ENCODE results near the gene CEP97.
A peak's percentile ranks its signal among the peaks of the same experiment; 100 is the strongest.

The CEP97 gene

DNA sequence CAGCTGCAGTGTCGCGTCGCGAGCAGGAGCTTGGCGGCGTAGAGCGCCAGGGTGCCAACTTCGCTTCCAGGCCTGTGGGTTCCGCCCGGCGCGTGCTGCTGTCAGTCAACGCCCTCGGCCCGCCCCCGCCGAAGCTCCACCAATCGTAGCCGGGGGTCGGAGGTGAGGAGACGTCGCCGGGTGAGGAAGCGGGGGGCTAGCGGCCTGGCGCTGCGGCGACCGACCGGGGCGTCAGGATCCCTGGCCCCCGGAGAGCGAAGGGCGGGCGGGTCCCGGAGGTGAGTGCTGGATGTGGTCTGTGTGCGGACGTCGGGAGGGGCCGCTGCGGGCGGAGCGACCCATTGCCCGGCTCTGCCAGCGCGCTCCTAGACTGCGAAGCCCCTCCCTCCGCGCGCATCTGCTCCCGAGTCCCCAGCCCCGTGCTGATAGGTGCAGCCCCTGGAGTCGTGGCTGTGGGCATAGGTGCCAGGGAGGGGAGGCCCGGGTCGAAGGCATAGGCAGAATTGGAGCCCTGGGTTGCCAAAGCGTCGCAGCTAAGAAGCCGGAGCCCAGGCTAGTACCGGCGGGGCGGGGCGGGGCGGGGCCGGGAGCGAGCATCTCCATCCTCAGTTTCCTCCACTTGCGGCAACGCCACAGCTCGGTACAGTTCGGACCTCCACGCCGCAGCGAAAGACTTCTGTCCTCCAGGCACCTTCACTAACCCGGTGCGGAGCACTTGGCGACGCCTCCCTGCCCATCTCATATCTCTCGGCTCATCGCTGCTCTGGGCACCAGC, 54.8 kb downstream of the CEP97 start, which contains the start of gene NXPE3:
NXPE3 (plus strand) TSS at position 165 of the 775 bp plus-strand sequence. CDS start 6,386 bp downstream, outside the sequence.
- no peaks in the 10 kb centered on the region for H3K9me3 Mint-ChIP-seq
- peaks cover 11% of the 10 kb centered on the region for H3K36me3 Mint-ChIP-seq (ENCODE audit: low read depth)
- H3K27me3 Mint-ChIP-seq (ENCODE audit: low read depth), result no peaks in the 10 kb centered on the region
- H3K4me1 Mint-ChIP-seq (ENCODE audit: low read depth), result peaks cover 33% of the 10 kb centered on the region
- peak within 1 kb of the TSS; percentile 91 for H3K27ac Mint-ChIP-seq
- peak within 1 kb of the TSS; percentile 90 for H3K4me3 Mint-ChIP-seq

DNA sequence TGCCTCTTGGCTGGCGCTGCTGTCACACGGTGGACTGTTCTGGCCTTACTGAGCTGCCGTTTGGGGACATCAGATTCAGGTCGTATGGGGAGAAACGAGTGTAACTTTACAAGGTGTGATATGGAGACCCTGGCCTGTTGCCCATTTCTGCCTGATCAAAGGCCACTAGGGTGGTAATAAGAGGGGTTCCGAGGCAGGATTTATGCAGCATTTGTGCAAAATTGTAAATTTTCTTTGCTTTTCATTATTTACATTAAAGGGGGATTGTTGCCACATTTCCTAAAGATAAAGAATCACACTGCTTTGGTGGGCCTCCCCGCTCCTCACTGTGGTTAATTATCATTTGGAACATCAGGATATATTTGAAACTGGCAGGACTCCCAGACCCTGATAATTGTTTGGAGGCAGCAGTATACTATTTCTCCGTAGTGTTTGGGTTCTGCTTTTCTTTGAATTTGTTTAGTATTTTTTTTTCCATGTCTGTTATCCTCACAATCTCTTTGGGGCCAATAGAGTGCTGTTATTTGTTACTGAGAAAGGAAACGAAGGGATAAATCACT, 55.5 kb downstream of the CEP97 start:
- no peaks in the 10 kb centered on the region for H3K27me3 Mint-ChIP-seq (ENCODE audit: low read depth)
- H3K9me3 Mint-ChIP-seq, result no peaks in the 10 kb centered on the region
- peak overlapping the region; percentile 90 for H3K4me3 Mint-ChIP-seq
- peaks cover 39% of the 10 kb centered on the region for H3K4me1 Mint-ChIP-seq (ENCODE audit: low read depth)
- H3K36me3 Mint-ChIP-seq (ENCODE audit: low read depth), result peaks cover 13% of the 10 kb centered on the region
- peak overlapping the region; percentile 91 for H3K27ac Mint-ChIP-seq

DNA sequence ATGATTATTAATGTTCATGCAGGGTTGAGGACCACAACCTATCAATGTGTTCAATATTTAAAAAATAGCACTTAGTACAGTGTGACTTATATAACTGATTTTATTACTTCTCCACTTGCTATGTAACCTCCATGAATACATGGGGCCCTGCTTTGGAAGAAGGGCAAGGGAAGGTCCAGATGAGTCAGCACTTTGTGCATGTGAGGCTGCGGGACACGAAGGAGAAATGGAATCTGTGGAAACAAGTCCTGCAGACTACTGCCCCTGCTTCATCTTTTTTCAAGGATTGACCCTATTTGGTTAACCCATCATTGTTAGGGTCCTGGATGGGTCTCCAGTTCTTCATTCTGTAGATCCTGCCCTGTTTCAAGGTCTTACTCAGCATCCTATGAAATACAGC, 56.2 kb downstream of the CEP97 start:
- H3K4me1 Mint-ChIP-seq (ENCODE audit: low read depth), result peaks cover 47% of the 10 kb centered on the region
- peak overlapping the region; percentile 56 for H3K4me3 Mint-ChIP-seq

GRCh38 chr3:101781166-101781565, 56.8 kb downstream of the CEP97 start:
- Mint-ChIP-seq H3K4me3 (peak overlapping the region; percentile 56), H3K4me1 (ENCODE audit: low read depth) (peaks cover 51% of the 10 kb centered on the region), H3K36me3 (ENCODE audit: low read depth) (peaks cover 24% of the 10 kb centered on the region), H3K27ac (no peak overlapping the region), H3K9me3 (no peaks in the 10 kb centered on the region), H3K27me3 (ENCODE audit: low read depth) (no peaks in the 10 kb centered on the region)

More for the DNA sequence above, 56.2 kb downstream of the CEP97 start:
- H3K36me3 Mint-ChIP-seq (ENCODE audit: low read depth), result peaks cover 19% of the 10 kb centered on the region
- H3K9me3 Mint-ChIP-seq, result no peaks in the 10 kb centered on the region
- H3K27me3 Mint-ChIP-seq (ENCODE audit: low read depth), result no peaks in the 10 kb centered on the region
- H3K27ac Mint-ChIP-seq, result no peak overlapping the region

- Mint-ChIP-seq H3K4me3 (peak overlapping the region; percentile 66), H3K27ac (peak overlapping the region; percentile 84), H3K4me1 (ENCODE audit: low read depth) (peaks cover 43% of the 10 kb centered on the region), H3K36me3 (ENCODE audit: low read depth) (peaks cover 51% of the 10 kb centered on the region), H3K9me3 (no peaks in the 10 kb centered on the region), H3K27me3 (ENCODE audit: low read depth) (no peaks in the 10 kb centered on the region)
Measured at GRCh38 chr3:101784855-101785613, 60.6 kb downstream of the CEP97 start.

GRCh38 chr3:101791778-101792177, 67.4 kb downstream of the CEP97 start:
- no peak overlapping the region for H3K4me3 Mint-ChIP-seq
- peaks cover 71% of the 10 kb centered on the region for H3K36me3 Mint-ChIP-seq (ENCODE audit: low read depth)
- no peak overlapping the region for H3K27ac Mint-ChIP-seq
- peaks cover 8% of the 10 kb centered on the region for H3K9me3 Mint-ChIP-seq
- H3K27me3 Mint-ChIP-seq (ENCODE audit: low read depth), result no peaks in the 10 kb centered on the region
- peaks cover 27% of the 10 kb centered on the region for H3K4me1 Mint-ChIP-seq (ENCODE audit: low read depth)

GRCh38 chr3:101796077-101796680, 71.8 kb downstream of the CEP97 start:
- peaks cover 8% of the 10 kb centered on the region for H3K9me3 Mint-ChIP-seq
- no peak overlapping the region for H3K4me3 Mint-ChIP-seq
- peaks cover 23% of the 10 kb centered on the region for H3K4me1 Mint-ChIP-seq (ENCODE audit: low read depth)
- H3K36me3 Mint-ChIP-seq (ENCODE audit: low read depth), result peaks cover 53% of the 10 kb centered on the region
- H3K27me3 Mint-ChIP-seq (ENCODE audit: low read depth), result no peaks in the 10 kb centered on the region
- no peak overlapping the region for H3K27ac Mint-ChIP-seq

DNA sequence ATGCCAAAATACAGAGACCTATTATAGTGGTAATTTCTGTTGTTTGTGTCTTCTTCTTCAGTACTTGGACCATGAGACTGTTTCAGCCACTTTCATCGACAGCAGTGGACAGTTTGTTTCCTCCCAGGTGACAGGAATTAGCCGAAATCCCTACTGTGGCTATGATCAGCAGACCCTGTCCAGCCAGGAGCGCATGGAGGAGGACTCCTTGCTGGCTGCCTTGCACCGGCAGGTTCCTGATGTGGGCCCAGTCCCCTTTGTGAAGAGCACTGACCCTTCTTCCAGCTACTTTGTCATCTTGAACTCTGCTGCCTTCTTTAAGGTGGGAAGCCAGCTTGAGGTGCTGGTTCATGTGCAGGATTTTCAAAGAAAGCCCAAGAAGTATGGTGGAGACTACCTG, 76.8 kb downstream of the CEP97 start:
- H3K4me1 Mint-ChIP-seq (ENCODE audit: low read depth), result peaks cover 22% of the 10 kb centered on the region
- no peak overlapping the region for H3K27ac Mint-ChIP-seq
- no peaks in the 10 kb centered on the region for H3K9me3 Mint-ChIP-seq
- H3K36me3 Mint-ChIP-seq (ENCODE audit: low read depth), result peaks cover 30% of the 10 kb centered on the region
- no peaks in the 10 kb centered on the region for H3K27me3 Mint-ChIP-seq (ENCODE audit: low read depth)
- H3K4me3 Mint-ChIP-seq, result no peak overlapping the region

DNA sequence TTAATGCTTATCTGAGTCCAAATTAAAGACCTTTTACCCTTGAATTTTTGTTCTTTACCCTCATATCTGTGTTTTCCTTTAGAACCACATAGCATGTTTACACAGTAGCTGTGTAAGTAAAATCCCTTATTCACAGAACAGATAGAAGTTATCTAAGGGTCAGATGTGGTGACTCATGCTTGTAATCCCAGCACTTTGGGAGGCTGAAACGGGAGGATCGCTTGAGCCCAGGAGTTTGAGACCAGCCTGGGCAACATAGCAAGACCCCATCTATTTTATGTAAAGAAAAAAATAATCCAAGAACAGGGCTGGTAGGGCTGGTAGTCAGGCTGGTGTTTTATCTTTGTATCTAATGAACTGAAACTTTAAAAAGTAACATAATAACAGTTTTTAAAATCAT, 77.8 kb downstream of the CEP97 start:
- Mint-ChIP-seq H3K27me3 (ENCODE audit: low read depth) (no peaks in the 10 kb centered on the region), H3K4me1 (ENCODE audit: low read depth) (peaks cover 17% of the 10 kb centered on the region), H3K4me3 (no peak overlapping the region), H3K27ac (no peak overlapping the region), H3K36me3 (ENCODE audit: low read depth) (peaks cover 28% of the 10 kb centered on the region), H3K9me3 (no peaks in the 10 kb centered on the region)

- Mint-ChIP-seq H3K27me3 (ENCODE audit: low read depth) (no peaks in the 10 kb centered on the region), H3K36me3 (ENCODE audit: low read depth) (peaks cover 28% of the 10 kb centered on the region), H3K27ac (peak overlapping the region; percentile 41), H3K9me3 (no peaks in the 10 kb centered on the region), H3K4me3 (peak overlapping the region; percentile 21), H3K4me1 (ENCODE audit: low read depth) (peaks cover 23% of the 10 kb centered on the region)
Measured at GRCh38 chr3:101803173-101803782, 78.9 kb downstream of the CEP97 start.

DNA sequence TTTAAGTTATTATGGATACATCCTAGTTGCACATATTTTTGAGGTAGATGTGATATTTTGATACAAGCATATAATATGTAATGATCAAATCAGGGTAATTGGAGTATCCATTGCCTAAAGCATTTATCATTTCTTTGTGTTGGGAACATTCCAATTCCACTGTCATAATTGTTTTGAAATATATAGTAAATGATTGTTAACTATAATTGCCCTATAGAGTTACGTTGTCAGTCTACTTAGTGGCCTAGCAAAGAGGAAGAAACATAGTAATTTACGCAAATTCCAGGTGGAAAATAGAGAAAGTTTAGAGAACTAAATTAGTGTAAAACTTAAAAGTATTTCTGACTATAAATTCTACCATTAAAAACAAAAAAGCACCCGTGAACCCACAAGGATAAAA, 79.5 kb downstream of the CEP97 start:
- Mint-ChIP-seq H3K27ac (peak overlapping the region; percentile 41), H3K9me3 (no peaks in the 10 kb centered on the region), H3K27me3 (ENCODE audit: low read depth) (no peaks in the 10 kb centered on the region), H3K4me3 (peak overlapping the region; percentile 21), H3K36me3 (ENCODE audit: low read depth) (peaks cover 26% of the 10 kb centered on the region), H3K4me1 (ENCODE audit: low read depth) (peaks cover 27% of the 10 kb centered on the region)

DNA sequence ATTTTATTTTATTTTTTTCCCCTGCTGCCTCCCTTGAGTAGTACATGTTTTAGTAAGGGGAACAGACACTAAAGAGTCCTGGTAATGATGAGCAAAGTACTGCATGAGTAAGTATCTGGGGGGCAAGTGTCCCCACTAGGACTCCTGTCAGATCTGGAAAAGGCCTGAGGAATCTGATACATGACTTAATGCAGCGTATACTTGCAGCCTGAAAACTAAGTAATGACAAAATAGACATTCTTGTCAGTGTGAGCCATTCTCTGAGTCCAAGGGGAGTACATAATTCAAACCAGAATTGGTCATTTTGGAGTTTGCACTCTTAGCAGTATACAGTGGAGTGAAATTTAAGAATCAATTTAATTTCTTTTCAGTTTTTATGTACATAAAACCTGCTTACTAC, 82.1 kb downstream of the CEP97 start:
- Mint-ChIP-seq H3K36me3 (ENCODE audit: low read depth) (peaks cover 24% of the 10 kb centered on the region), H3K4me1 (ENCODE audit: low read depth) (peaks cover 49% of the 10 kb centered on the region), H3K4me3 (no peak overlapping the region), H3K27ac (no peak overlapping the region), H3K9me3 (no peaks in the 10 kb centered on the region), H3K27me3 (ENCODE audit: low read depth) (no peaks in the 10 kb centered on the region)

DNA sequence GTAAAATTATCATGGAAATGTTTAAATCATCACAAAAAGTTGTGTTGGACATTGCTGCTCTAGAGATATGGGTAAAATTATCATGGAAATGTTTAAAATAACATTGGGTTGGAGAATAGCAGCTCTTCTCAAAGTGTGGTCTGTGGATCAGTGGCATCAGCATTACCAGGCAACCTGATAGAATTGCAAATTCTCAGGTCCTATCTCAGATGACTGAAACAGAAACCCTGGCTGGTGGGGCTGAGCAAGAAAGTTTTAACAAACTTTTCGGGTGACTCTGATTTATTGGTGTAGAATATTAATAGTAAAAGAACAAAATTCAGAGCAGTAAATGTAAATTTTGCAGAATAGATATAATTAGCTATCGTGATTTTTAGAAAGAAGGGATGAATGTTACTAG, 83.5 kb downstream of the CEP97 start:
- Mint-ChIP-seq H3K27ac (no peak overlapping the region), H3K4me1 (ENCODE audit: low read depth) (peaks cover 52% of the 10 kb centered on the region), H3K4me3 (no peak overlapping the region), H3K27me3 (ENCODE audit: low read depth) (no peaks in the 10 kb centered on the region), H3K36me3 (ENCODE audit: low read depth) (peaks cover 24% of the 10 kb centered on the region), H3K9me3 (no peaks in the 10 kb centered on the region)

Data from T-helper 1 cell treated with Interleukin-12 subunit alpha and Interleukin-12 subunit beta and Interleukin-4 antibody, amounts not matched to agents 30 μg/mL and 1 μg/mL, for 36 hours (primary cell).